Osteoblast (primary cell): ENCODE measurements around the gene DCUN1D3. TPM values are rescaled to one million over a fixed set of nuclear protein-coding genes. Genes with fewer than 3 reads are reported as not detected.
"Not testable (repeated sequence)": the region's sequence is repeated elsewhere in the genome, so short reads cannot be mapped to it uniquely, and the experiment has no call there.

Source experiments
- DNase-seq: peaks from one replicate; pipeline ENCODE4 v3.0.0; 2011; ENCODE audit warnings: low spot score, mixed read lengths; ENCODE audit not compliant: insufficient read length; ENCODE audit errors: missing footprints
- H2AFZ ChIP-seq: 2 replicates; pipeline ENCODE4 v1.6.0; 2011; ENCODE audit warnings: mild to moderate bottlenecking, low read length
- H3K27ac ChIP-seq: 2 replicates; pipeline ENCODE4 v1.5.1; 2011; ENCODE audit warnings: mild to moderate bottlenecking, low read depth, low read length, moderate library complexity
- H3K27me3 ChIP-seq: 2 replicates; pipeline ENCODE4 v1.6.0; 2012; ENCODE audit warnings: mild to moderate bottlenecking, control low read depth, inconsistent platforms, low read length, moderate library complexity; ENCODE audit not compliant: insufficient read depth
- H3K36me3 ChIP-seq: 2 replicates; pipeline ENCODE4 v1.5.1; 2011; ENCODE audit warnings: mild to moderate bottlenecking, low read length, control low read depth, moderate library complexity; ENCODE audit not compliant: insufficient read depth
- H3K4me1 ChIP-seq: 2 replicates; pipeline ENCODE4 v1.5.1; 2011; ENCODE audit warnings: mild to moderate bottlenecking, low read length, control low read depth, moderate library complexity; ENCODE audit not compliant: insufficient read depth
- H3K4me2 ChIP-seq: 2 replicates; pipeline ENCODE4 v1.6.0; 2011; ENCODE audit warnings: mild to moderate bottlenecking, low read length; ENCODE audit not compliant: insufficient read depth
- H3K4me3 ChIP-seq: fragments of 200-600 bp; sonication (generic); 3 replicates; pipeline ENCODE4 v1.5.1; 2012; ENCODE audit warnings: mild to moderate bottlenecking, low read length, inconsistent platforms; ENCODE audit not compliant: insufficient read depth
- H3K79me2 ChIP-seq: 2 replicates; pipeline ENCODE4 v1.6.0; 2012; ENCODE audit warnings: mild to moderate bottlenecking, low read length, control low read depth, inconsistent platforms; ENCODE audit not compliant: insufficient read depth
- H3K9me3 ChIP-seq: 2 replicates; pipeline ENCODE4 v1.5.1; 2011; ENCODE audit warnings: low read depth, low read length, control low read depth
- H4K20me1 ChIP-seq: 2 replicates; pipeline ENCODE4 v1.6.0; 2012; ENCODE audit warnings: mild to moderate bottlenecking, low read length, control low read depth; ENCODE audit not compliant: insufficient read depth
- CTCF ChIP-seq: IDR thresholded peaks from 2 replicates; pipeline ENCODE4 v1.5.1; 2011; ENCODE audit warnings: mild to moderate bottlenecking, low read depth, low read length, moderate library complexity; ENCODE audit errors: extremely low read depth
- small RNA-seq: library from RNA; depleted of rRNA; stranded (forward); fragments of <200 nt; gene quantifications from one replicate; pipeline ENCODE3, GENCODE V24; 2012
- total RNA-seq: library from RNA; depleted of rRNA; stranded (reverse); fragments of >200 nt; gene quantifications from 2 replicates; pipeline ENCODE4 v1.2.3, GENCODE V29; 2012

Gene DCUN1D3
- total RNA-seq, 1 donor: 33.7 TPM

GRCh38 chr16:20811889-20812439 is 88.2 kb downstream of the DCUN1D3 start:
- Histone ChIP-seq H4K20me1 (no peaks in the 10 kb centered on the region), H3K79me2 (peaks cover 11% of the 10 kb centered on the region), H3K36me3 (peaks cover 21% of the 10 kb centered on the region), H3K4me1 (peaks cover 8% of the 10 kb centered on the region), H3K27me3 (no peaks in the 10 kb centered on the region), H3K4me3 (no peak overlapping the region), H3K4me2 (no peak overlapping the region), H3K27ac (no peak overlapping the region), H2AFZ (no peak overlapping the region), H3K9me3 (no peaks in the 10 kb centered on the region)
- DNase-seq: no peak
- no peak for TF ChIP-seq CTCF

GRCh38 chr16:20807862-20808261 is 92.3 kb downstream of the DCUN1D3 start:
- Histone ChIP-seq H2AFZ (no peak overlapping the region), H3K27me3 (no peaks in the 10 kb centered on the region), H4K20me1 (no peaks in the 10 kb centered on the region), H3K4me2 (peak overlapping the region; percentile 96), H3K4me1 (peaks cover 19% of the 10 kb centered on the region), H3K4me3 (peak overlapping the region; percentile 86), H3K9me3 (no peaks in the 10 kb centered on the region), H3K79me2 (peaks cover 15% of the 10 kb centered on the region), H3K36me3 (no peaks in the 10 kb centered on the region), H3K27ac (no peak overlapping the region)
- no peak for TF ChIP-seq CTCF
- DNase-seq: no peak

GRCh38 chr16:20806168-20807050 is 93.7 kb downstream of the DCUN1D3 start, which contains the start of the genes ERI2 and REXO5:
TSS of gene ERI2 (minus strand) at chr16:20806472. CDS start at chr16:20806430, 42 bp downstream.
TSS of gene REXO5 (plus strand) at chr16:20806527. CDS start at chr16:20806954, 427 bp downstream.
- Histone ChIP-seq H3K9me3 (no peaks in the 10 kb centered on the region), H3K4me3 (peak within 1 kb of the TSS; percentile 86), H3K79me2 (peaks cover 15% of the 10 kb centered on the region), H2AFZ (peak within 1 kb of the TSS; percentile 100), H4K20me1 (no peaks in the 10 kb centered on the region), H3K27me3 (no peaks in the 10 kb centered on the region), H3K4me1 (peaks cover 19% of the 10 kb centered on the region), H3K36me3 (peaks cover 1% of the 10 kb centered on the region), H3K4me2 (peak within 1 kb of the TSS; percentile 96), H3K27ac (peak within 1 kb of the TSS; percentile 67)
- peak; percentile 96 for DNase-seq
- TF ChIP-seq CTCF: peak; percentile 57

- not testable (repeated sequence) for DNase-seq, H4K20me1 ChIP-seq, H3K27me3 ChIP-seq, H3K9me3 ChIP-seq, H3K36me3 ChIP-seq
- peaks cover 19% of the 10 kb centered on the region for H3K4me1 ChIP-seq
- H3K27ac ChIP-seq: peak overlapping the region; percentile 56
- H3K79me2 ChIP-seq: peaks cover 13% of the 10 kb centered on the region
- H3K4me3 ChIP-seq: peak overlapping the region; percentile 86
- H3K4me2 ChIP-seq: peak overlapping the region; percentile 96
- H2AFZ ChIP-seq: peak overlapping the region; percentile 100
Measured at GRCh38 chr16:20805684-20806167, 94.4 kb downstream of the DCUN1D3 start.

Small RNA genes lying within 50 kb of the gene (small RNA-seq; reads per million reads assigned to genes)
- gene RF00618: not detected

Other genes with a start within 250 kb of the DCUN1D3 start
- gene ACSM1, start 202.7 kb downstream of the DCUN1D3 start, total RNA-seq: not detected in 2 replicates
- 78.9 and 82.5 TPM in 2 replicates for gene THUMPD1, start 158.5 kb downstream of the DCUN1D3 start, total RNA-seq
- 0.88 and 1.1 TPM in 2 replicates for gene ACSM3, start 136.3 kb downstream of the DCUN1D3 start, total RNA-seq
- gene ERI2, start 93.9 kb downstream of the DCUN1D3 start, total RNA-seq: 20.6 and 21.0 TPM in 2 replicates
- 3.6 and 6.2 TPM in 2 replicates for gene REXO5, start 93.8 kb downstream of the DCUN1D3 start, total RNA-seq
- gene LYRM1, start 413 bp upstream of the DCUN1D3 start, total RNA-seq: 42.7 and 44.9 TPM in 2 replicates